ENCODE measurements around the gene FAM83G.

Gene FAM83G

GRCh38 chr17:18991531-18992315 is 12.8 kb downstream of the FAM83G start:
- Mint-ChIP-seq H3K27me3 (no peaks in the 10 kb centered on the region), H3K36me3 (ENCODE audit: low read depth) (peaks cover 42% of the 10 kb centered on the region), H3K9me3 (peaks cover 10% of the 10 kb centered on the region), H3K4me1 (ENCODE audit: low read depth) (peaks cover 31% of the 10 kb centered on the region), H3K27ac (no peak overlapping the region), H3K4me3 (no peak overlapping the region)

DNA sequence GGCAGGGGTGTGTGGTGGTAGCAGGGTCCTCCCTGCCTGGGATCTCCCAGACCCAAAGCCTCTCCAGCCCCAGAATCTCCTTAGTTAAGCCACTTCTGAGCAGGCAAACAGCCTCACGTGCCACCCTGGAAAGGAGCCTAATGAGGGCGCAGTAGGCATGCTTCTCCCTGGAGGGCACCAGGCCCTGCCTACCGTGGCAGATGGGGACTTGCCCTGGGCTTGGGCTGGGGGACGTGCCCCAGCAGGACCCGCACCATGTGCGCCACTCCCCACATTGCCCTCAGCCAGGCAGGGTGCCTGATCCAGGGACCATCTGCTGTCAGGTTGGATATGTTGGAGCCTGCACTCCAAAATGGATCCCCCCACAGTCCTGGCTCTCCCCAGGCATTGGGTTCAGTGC is 14.2 kb downstream of the FAM83G start:
- Mint-ChIP-seq H3K27me3 (no peaks in the 10 kb centered on the region), H3K27ac (no peak overlapping the region), H3K9me3 (peaks cover 5% of the 10 kb centered on the region)

GRCh38 chr17:18988546-18989173 is 15.9 kb downstream of the FAM83G start:
- no peak overlapping the region for H3K4me3 Mint-ChIP-seq
- no peaks in the 10 kb centered on the region for H3K9me3 Mint-ChIP-seq
- H3K4me1 Mint-ChIP-seq (ENCODE audit: low read depth), result peaks cover 26% of the 10 kb centered on the region
- H3K27ac Mint-ChIP-seq, result no peak overlapping the region
- H3K36me3 Mint-ChIP-seq (ENCODE audit: low read depth), result peaks cover 24% of the 10 kb centered on the region
- no peaks in the 10 kb centered on the region for H3K27me3 Mint-ChIP-seq

More for the DNA sequence above, 14.2 kb downstream of the FAM83G start:
- H3K4me1 Mint-ChIP-seq (ENCODE audit: low read depth), result peaks cover 32% of the 10 kb centered on the region
- H3K36me3 Mint-ChIP-seq (ENCODE audit: low read depth), result peaks cover 35% of the 10 kb centered on the region
- H3K4me3 Mint-ChIP-seq, result no peak overlapping the region

- Mint-ChIP-seq H3K36me3 (ENCODE audit: low read depth) (peaks cover 17% of the 10 kb centered on the region), H3K4me1 (ENCODE audit: low read depth) (peaks cover 20% of the 10 kb centered on the region), H3K4me3 (no peak overlapping the region), H3K27me3 (no peaks in the 10 kb centered on the region), H3K27ac (no peak overlapping the region), H3K9me3 (no peaks in the 10 kb centered on the region)
Observed at GRCh38 chr17:18987862-18988545, 16.6 kb downstream of the FAM83G start.

GRCh38 chr17:18987230-18987610 is 17.3 kb downstream of the FAM83G start:
- H3K27ac Mint-ChIP-seq, result no peak overlapping the region

DNA sequence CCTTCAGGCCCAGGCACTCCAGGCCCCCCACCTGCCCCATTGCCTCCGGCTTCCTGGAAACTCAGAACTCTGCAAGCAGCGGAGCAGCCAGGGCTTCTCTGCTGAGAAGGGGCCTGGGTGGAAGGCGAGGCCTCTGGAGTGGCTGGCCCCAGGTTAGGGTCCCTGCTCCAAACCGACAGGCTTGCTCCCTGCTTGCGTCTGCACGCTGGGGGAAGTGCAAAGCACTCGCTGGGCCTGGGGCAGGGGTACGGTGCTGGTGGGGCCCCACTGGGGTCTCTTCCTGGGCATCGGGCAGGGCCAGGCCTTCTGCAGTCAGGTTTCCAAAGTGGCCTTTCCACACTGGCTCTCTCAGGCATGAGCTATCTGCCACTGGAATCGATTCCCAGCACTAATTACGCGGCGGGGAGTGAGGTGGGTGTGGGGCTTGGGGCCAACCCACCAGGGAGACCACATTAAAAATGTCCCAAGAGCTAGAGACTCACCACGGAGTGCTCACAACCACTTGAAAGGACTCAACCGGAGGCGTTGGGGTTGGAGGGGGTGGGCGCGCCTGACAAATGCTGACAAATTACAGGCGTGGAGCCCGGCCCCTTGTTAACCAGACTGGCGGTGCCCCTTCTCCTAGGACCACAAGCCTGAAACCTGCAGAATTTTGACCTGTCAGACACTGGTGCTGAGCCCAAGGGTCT is 17.9 kb downstream of the FAM83G start:
- Mint-ChIP-seq H3K27me3 (no peaks in the 10 kb centered on the region), H3K9me3 (no peaks in the 10 kb centered on the region), H3K4me1 (ENCODE audit: low read depth) (peaks cover 10% of the 10 kb centered on the region), H3K36me3 (ENCODE audit: low read depth) (peaks cover 17% of the 10 kb centered on the region), H3K4me3 (no peak overlapping the region), H3K27ac (no peak overlapping the region)

More at GRCh38 chr17:18987230-18987610, 17.3 kb downstream of the FAM83G start:
- Mint-ChIP-seq H3K36me3 (ENCODE audit: low read depth) (peaks cover 17% of the 10 kb centered on the region), H3K9me3 (no peaks in the 10 kb centered on the region), H3K27me3 (no peaks in the 10 kb centered on the region), H3K4me3 (no peak overlapping the region), H3K4me1 (ENCODE audit: low read depth) (peaks cover 12% of the 10 kb centered on the region)

- H3K27ac Mint-ChIP-seq, result no peak overlapping the region
- no peak overlapping the region for H3K4me3 Mint-ChIP-seq
- peaks cover 10% of the 10 kb centered on the region for H3K4me1 Mint-ChIP-seq (ENCODE audit: low read depth)
- no peaks in the 10 kb centered on the region for H3K27me3 Mint-ChIP-seq
- H3K36me3 Mint-ChIP-seq (ENCODE audit: low read depth), result peaks cover 17% of the 10 kb centered on the region
- no peaks in the 10 kb centered on the region for H3K9me3 Mint-ChIP-seq
Observed at GRCh38 chr17:18985475-18985874, 19.1 kb downstream of the FAM83G start.

DNA sequence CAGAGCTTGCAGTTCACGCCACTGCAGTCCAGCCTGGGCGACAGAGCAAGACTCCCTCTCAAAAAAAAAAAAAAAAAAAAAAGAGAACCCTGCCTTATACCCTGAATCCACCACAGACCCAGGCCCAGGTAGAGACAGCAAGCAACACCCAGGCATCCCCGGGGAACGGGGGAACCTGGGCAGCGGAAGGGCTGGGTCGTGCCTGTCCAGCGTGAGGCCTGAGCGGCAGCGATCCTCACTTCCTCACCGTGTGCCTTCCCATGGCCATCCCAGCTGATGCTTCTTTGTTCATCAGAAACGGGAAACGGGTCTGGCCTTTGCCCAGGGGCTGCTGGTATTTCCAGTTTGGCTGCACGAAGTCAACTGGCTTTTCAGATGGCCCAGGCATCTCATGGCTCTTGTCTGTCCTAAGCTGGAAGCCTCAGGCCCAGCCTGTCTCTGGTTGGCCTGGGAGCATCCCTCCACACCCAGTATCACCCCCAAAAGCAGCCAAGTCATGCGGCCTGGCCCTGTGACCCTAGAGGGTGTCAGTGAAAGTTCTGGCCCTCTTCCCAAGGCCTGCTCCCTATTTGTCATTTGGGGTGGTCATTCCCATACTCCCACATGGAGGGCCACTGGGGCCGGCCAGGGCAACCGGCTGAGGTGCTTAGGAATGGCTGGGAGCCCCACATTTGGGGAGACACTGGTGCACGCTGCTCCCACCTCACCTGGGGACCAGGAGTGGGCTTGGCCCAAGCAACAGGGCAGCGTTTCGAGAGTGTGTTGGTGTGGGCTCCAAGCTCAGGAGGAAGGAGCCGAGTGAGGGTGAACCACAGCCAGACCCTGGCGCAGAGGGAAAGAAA is 20.1 kb downstream of the FAM83G start:
- Mint-ChIP-seq H3K9me3 (no peaks in the 10 kb centered on the region), H3K27ac (no peak overlapping the region), H3K36me3 (ENCODE audit: low read depth) (peaks cover 17% of the 10 kb centered on the region), H3K4me3 (no peak overlapping the region), H3K27me3 (no peaks in the 10 kb centered on the region), H3K4me1 (ENCODE audit: low read depth) (peaks cover 10% of the 10 kb centered on the region)

DNA sequence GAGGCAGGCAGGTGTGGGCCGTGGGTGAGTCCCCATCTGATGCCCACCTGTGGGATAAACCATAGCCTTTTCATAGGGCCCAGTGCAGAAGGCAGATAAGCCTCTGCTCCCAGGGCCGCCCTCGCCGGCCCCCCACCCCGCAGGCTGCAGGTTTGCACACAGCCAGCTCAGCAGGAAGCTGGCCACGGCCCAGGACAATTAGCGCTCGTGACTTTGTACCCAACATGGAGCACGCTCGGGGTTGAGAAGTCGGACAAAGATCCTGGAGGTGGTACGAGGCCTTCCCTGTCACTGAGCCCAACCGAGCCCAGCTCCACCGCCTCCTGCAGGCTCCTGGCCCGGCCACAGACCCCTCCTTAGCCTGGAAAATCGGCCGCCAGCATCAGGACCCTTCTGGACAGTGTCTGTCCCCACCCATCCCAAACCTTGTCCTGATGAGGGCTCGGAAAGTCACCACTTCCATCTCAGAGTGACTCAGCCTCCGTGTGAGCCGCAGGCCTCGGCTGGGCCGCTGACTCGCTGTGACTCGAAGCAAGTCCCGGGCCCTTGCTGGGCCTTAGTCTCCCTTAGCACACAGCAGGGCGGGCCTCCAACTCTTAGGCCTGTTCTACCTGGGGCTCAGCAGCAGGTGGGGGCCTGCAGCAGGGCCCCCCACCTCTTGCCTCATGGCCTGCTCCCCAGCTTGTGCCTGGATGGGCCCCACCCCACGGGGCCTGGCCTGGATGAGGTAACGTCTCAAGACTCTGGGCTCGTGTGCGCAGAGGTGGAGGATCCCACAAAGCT is 22.7 kb downstream of the FAM83G start:
- no peak overlapping the region for H3K27ac Mint-ChIP-seq
- H3K4me1 Mint-ChIP-seq (ENCODE audit: low read depth), result peaks cover 2% of the 10 kb centered on the region
- H3K9me3 Mint-ChIP-seq, result no peaks in the 10 kb centered on the region
- H3K4me3 Mint-ChIP-seq, result no peak overlapping the region
- no peaks in the 10 kb centered on the region for H3K27me3 Mint-ChIP-seq
- H3K36me3 Mint-ChIP-seq (ENCODE audit: low read depth), result peaks cover 11% of the 10 kb centered on the region

DNA sequence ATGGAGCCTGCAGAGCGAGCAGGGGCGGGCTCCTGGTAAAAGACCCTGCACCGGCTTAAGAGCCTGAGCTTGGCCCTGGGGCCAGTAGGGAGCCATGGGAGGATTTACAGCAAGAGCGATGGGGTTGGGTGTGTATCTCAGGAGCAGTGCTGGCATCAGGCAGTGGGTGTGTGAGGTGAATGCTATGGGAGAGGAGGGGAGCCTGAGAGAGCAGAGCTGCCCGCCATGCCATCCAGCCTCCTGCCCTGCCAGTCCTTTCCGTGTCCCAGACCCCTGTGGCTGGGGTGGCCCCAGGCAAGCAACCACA is 23.3 kb downstream of the FAM83G start:
- H3K27me3 Mint-ChIP-seq, result no peaks in the 10 kb centered on the region
- H3K36me3 Mint-ChIP-seq (ENCODE audit: low read depth), result peaks cover 12% of the 10 kb centered on the region
- H3K4me3 Mint-ChIP-seq, result no peak overlapping the region
- H3K9me3 Mint-ChIP-seq, result no peaks in the 10 kb centered on the region
- no peak overlapping the region for H3K27ac Mint-ChIP-seq
- H3K4me1 Mint-ChIP-seq (ENCODE audit: low read depth), result no peaks in the 10 kb centered on the region

- H3K9me3 Mint-ChIP-seq, result no peaks in the 10 kb centered on the region
- no peak overlapping the region for H3K4me3 Mint-ChIP-seq
- H3K4me1 Mint-ChIP-seq (ENCODE audit: low read depth), result no peaks in the 10 kb centered on the region
- H3K27ac Mint-ChIP-seq, result no peak overlapping the region
- H3K36me3 Mint-ChIP-seq (ENCODE audit: low read depth), result peaks cover 7% of the 10 kb centered on the region
- H3K27me3 Mint-ChIP-seq, result no peaks in the 10 kb centered on the region
Observed at GRCh38 chr17:18980682-18981334, 23.8 kb downstream of the FAM83G start.

DNA sequence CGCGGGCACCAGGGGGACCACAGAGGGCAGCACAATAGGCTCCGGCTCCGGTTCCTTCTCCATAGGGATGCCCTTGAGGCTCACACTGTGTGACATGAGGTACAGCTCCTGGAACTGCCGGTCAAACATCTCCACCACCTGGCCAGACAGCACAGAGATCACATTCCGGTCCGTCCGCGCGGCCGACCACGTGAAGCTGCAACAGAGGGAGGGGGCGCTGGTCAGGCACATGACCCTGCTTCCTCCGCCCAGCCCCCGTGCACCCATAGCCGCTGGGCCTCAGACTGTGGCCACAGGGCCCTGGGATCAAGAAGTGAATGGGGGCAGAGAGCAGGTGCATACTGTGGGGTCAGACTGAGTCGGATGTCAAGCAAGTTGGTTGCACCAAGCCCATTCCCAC is 25.9 kb downstream of the FAM83G start:
- Mint-ChIP-seq H3K27me3 (no peaks in the 10 kb centered on the region), H3K4me1 (ENCODE audit: low read depth) (peaks cover 12% of the 10 kb centered on the region), H3K9me3 (no peaks in the 10 kb centered on the region), H3K36me3 (ENCODE audit: low read depth) (peaks cover 10% of the 10 kb centered on the region), H3K4me3 (no peak overlapping the region), H3K27ac (no peak overlapping the region)

GRCh38 chr17:18978050-18978449 is 26.5 kb downstream of the FAM83G start:
- Mint-ChIP-seq H3K27me3 (no peaks in the 10 kb centered on the region), H3K4me1 (ENCODE audit: low read depth) (peaks cover 16% of the 10 kb centered on the region), H3K27ac (no peak overlapping the region), H3K4me3 (no peak overlapping the region), H3K36me3 (ENCODE audit: low read depth) (peaks cover 15% of the 10 kb centered on the region), H3K9me3 (no peaks in the 10 kb centered on the region)
